Suppressor macrophage treated with lipopolysaccharide for 1 hour (primary cell): Measurements from ENCODE around the gene ADNP.
"Not testable (repeated sequence)": the region's sequence is repeated elsewhere in the genome, so short reads cannot be mapped to it uniquely, and the experiment has no call there.

Experiments used
- DNase-seq, 3 donors: peaks; one replicate each; pipeline ENCODE4 v3.0.0-alpha.2; 2020 to 2022

The ADNP gene

DNA sequence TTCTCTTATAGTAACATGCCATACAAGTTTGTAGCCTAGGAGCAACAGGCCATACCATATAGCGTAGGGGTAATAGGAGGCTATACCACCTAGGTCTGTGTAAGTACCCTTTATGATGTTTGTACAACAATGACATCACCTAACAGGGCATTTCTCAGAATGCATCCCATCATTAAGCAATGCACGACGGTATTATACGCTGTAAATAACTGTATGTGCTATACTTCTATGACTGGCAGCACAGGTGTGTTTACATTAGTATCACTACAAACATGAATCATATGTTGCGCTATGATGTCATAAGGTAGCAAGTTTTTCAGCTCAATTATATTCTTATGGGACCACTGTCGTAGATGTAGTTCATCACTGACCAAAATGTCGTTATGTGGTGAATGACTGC, 31.0 kb downstream of the ADNP start:
- no peak for DNase-seq

DNA sequence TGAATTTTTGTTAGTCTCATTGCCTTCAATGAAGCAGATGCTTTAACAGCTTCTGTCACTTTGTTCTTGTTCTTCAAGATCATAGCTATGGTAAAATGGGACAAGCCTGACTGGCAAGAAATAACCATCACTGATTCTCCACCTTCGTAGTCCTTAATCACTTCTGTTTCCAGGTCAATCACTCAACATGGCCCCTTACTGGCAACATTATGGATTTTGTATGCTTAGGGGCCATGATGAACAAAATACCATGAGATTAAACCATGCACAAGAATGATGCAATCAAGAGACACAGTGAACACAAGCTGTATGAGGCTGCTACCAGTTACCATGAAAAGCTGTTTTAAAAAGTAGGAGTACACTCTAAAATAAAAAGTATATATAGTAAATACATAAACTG, 32.8 kb downstream of the ADNP start:
- DNase-seq, result no peak

- no peak for DNase-seq
Observed at GRCh38 chr20:50895111-50895830, 36.0 kb downstream of the ADNP start.

DNA sequence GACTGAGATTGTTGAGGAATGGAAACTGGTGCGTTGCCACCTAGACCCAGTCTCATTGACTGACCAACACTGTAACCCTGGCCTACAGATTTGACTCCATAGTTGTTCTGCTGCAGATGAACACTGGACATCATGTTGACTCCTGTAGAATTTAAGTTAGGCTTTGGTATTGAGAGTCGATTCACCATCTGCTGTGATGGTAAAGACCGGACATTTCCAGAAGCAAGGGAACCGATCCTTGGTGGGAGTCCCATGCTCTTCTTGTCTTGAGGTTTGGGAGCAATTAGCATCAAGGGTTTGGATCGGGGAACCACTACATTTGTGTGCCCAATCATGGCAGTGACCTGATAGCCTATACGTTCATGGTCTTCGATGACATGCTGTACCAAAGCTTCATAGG, 37.6 kb downstream of the ADNP start:
- DNase-seq, result no peak

DNA sequence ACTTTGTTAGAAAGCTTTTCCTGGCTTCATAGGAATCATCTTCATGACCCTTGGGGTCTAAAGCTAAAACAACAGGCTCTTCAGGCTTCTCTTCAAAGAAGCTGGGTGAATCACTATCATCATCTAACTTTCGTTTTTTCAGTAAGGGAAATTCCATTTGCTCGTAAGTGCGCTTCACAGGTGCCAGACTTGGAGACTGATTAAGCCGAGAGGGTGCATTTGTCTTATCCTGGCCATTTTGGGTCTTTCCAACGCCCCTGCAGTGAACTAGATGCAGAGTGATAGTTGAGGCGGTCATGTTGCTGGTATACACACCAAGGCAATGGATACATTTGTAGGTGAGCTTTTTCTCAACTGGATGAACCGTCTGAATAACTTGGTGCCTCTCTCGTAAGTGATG, 38.8 kb downstream of the ADNP start:
- no peak for DNase-seq

GRCh38 chr20:50891138-50891537, 40.1 kb downstream of the ADNP start:
- DNase-seq, result no peak

DNA sequence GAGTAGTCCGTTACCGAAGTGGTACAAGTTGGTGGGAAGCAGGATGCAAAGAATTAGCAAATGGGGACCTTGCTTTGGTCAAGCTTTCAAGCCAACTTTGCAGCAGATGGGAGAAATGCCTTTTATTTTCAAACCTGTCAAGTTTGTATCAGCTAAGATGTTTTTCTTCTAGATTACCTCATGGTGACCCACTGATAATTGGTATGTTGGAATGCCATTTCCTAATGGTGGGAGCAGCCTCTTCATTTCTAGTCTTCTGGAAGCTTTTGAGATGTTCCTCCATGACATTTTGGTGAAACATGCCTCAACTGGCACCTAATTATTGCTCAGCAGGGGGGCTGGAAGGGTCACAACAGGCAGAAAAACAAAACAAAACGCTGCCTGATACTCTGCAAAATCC, 43.7 kb downstream of the ADNP start:
- no peak for DNase-seq

DNA sequence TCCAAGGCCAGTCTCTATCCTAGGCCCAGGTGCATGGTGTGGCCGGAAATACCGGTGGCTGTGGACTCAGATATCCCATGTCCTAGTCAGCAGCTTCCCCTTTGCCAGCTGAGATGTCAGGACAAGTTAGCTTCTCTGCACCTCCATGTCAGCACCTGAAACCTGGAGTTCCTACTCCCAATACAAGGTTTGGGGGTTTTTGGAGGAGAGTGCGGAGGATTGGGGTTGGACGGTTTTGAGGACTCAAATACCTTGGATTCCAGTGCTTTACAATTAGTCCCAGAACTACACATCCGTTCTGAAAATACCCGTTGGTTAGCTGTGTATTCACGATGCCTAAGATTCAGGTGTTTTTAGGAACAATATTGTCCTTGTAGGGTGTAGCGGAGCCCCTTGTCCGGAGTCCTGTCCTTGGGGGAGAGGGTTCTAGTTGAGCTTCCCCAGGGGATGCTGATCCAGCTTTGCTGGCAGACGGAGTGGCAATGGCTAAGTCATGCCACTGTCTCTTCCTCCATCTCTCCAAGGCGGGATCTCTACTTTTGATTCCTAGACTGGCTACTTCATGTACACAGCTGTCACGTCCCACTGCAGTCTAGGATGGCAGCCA, 45.0 kb downstream of the ADNP start:
- DNase-seq, result no peak

DNA sequence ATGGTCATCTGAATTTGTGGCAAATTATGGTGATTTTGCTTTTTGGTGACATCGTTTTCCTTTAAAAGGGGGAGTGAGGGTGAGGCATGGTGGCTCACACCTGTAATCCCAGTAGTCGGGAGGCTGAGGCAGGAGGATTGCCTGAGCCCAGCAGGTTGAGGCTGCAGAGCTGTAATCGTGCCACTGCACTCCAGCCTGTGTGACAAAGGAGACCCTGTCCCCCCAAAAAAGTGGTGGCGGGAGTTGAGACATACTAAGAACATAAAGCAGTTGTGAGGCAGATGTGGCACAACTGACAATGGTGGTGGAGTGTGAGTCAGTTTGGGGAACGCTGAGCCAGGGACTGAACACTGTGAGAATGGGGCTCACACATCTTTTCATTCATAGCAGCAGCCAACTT, 45.5 kb downstream of the ADNP start:
- DNase-seq, result no peak

- DNase-seq, result no peak
Observed at GRCh38 chr20:50885068-50885467, 46.2 kb downstream of the ADNP start.

- no peak for DNase-seq
Observed at GRCh38 chr20:50883856-50884255, 47.4 kb downstream of the ADNP start.

GRCh38 chr20:50881759-50882424, 49.3 kb downstream of the ADNP start:
- DNase-seq, result not testable (repeated sequence)

GRCh38 chr20:50879649-50880550, 51.3 kb downstream of the ADNP start:
- DNase-seq, result no peak

GRCh38 chr20:50877232-50877743, 53.9 kb downstream of the ADNP start:
- no peak for DNase-seq

- no peak for DNase-seq
Observed at GRCh38 chr20:50876816-50877215, 54.4 kb downstream of the ADNP start.

DNA sequence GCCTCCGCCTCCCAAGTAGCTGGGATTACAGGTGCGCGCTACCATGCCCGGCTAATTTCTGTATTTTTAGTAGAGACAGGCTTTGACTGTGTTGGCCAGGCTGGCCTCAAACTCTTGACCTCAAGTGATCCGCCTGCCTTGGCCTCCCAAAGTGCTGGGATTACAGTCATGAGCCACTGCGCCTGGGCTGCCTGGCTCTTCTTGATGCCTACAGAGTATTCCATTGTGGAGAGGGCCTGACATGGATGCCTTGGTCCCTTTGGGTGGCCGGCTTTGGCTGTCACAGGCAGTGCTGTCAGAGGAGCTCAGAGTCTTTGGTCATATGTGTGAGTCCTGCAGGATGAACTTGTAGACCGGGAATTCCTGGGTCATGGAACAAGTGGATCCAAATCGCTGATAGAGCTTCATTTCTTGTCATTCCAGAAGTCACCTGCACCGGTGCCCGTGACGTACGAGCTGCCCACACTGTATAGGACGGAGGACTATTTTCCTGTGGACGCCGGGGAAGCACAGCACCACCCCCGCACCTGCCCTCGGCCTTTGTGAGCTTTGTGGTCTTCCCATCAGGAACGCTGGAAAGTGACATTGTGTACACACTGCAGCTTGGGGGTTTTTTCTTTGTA, 55.1 kb downstream of the ADNP start:
- no peak for DNase-seq

DNA sequence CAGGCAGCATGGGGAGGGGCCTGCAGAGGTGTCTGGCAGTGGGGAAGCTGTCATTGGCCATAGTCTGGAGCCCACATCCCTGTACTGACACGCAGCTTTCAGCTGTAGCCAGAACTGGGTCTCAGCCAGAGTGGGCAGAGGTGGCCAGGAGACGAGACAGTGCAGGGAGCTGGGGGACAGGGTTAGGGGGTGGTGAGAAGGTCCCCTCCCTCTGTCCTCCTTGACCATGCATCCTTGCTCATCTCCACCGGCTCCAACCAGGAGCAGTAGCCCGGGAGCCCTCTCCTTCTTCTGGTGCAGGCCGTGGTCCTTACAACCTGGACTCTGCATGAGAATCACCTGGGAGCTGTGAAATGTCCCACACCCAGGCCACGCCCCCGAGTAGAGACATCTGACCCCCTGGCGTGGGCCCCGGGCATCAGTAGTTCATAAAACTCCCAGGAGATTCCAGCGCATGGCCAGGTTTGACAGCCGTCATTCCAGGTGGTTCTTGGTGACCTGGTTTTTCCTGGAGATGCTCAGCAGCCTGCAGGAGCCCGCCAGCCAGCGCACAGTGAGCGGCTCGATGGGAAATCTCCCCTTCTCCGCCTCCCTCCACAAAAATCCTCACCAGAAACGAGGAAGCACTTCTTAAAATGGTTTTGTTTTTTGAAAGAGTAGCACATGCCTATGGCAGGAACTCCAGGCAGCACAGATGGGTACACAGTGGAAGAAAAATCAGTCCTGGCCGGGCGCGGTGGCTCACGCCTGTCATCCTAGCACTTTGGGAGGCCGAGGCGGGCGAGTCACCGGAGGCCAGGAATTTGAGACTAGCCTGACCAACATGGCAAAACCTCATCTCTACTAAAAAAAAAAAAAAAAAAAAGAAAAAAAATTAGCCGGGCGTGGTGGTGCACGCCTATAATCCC, 56.2 kb downstream of the ADNP start:
- DNase-seq, result no peak

GRCh38 chr20:50874111-50874757, 57.0 kb downstream of the ADNP start:
- no peak for DNase-seq

DNA sequence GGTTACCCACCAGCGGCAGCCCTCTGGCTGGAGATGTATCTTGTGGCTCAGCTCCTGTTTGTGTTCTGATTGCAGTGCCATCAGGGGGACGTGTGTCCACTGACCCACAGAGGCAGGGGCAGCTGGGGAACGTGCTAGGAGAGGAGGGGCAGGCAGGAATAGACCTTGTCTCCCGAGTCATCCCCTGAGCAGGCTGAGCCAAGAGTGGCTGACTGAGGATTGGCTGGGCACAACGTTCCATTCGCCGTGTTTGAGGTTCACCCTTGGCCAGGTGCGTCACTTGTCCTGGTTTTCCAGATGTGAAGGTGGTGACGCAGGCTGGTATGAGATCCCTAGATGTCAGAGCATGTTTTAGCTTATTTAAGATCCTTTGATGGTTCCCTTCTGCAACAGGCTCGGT, 57.7 kb downstream of the ADNP start:
- DNase-seq, result no peak

GRCh38 chr20:50872560-50873425, 58.4 kb downstream of the ADNP start:
- no peak for DNase-seq
